HuH-7 (cell line): ENCODE results near the gene ANKS1B.
A peak's percentile ranks its signal among the peaks of the same experiment; 100 is the strongest.
"Not testable (repeated sequence)": the region's sequence is repeated elsewhere in the genome, so short reads cannot be mapped to it uniquely, and the experiment has no call there.

ENCODE experiments used
- DNase-seq: peaks from one replicate; pipeline ENCODE4 v3.0.0; 2011; ENCODE audit warnings: low spot score

The ANKS1B gene

DNA sequence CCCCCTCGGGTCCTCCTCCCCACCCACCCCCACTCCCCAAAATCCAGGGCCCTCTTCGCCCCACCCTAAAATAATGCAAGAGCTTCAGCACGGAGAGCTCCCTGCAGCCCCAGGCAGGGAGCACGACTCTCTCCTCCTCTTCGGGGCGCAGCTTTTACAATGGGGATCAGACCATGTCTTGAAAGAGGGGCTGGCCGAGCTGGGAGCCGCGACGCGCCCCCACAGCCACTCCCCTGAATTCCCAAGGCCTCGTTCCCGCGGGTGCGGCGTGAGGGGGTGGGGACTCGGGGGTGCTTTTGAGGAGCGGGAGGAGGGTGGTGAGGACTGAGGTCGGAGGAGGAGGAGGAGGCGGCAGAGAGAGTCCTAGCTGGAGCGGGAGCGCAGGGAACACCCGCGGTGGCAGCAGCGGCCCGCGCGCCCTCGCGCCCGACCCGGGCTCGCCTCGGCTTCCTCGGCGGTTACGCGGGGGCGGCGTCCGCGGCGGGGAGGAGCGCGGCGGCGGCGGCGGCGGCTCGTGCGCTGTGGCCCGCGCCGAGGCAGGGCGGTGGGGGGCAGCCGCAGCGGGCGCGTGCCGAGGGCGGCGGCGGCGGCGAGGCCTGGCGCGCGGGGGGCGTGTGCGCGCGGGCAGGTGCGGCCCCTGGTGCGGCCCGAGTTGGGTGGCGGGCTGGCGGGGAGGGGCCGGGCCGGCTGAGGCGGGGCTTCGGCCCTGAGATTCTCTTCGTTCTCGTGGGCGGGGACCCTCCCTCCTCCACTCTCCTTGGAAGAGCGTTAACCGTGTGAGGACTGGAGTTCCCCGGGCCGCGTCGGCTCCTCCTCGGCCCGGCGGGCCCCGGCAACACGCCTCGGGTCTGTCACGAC, at the start of gene ANKS1B:
TSS of gene ANKS1B (minus strand) at position 666 of the 858 bp plus-strand sequence. CDS start 699 bp downstream, outside the sequence.
- peak; percentile 71 for DNase-seq

DNA sequence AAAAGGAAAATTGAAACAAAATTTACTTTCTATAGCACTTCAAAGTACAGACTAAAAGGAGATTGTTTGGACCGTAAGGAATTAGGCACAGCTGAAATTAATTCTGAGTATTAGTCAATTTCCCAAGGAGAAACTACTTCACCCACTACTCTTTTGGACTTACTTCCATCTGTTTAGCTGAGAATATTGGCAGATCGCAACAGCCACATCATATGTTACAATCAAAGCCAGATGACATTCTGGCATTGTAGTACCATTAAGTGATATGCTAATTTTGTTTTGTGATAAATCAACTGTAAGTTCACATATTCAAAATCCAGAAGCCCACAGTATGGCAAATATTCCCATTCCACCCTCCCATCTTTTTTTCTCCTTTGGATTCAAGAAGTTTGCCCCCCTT, 47.1 kb upstream of the ANKS1B start:
- DNase-seq: no peak

DNA sequence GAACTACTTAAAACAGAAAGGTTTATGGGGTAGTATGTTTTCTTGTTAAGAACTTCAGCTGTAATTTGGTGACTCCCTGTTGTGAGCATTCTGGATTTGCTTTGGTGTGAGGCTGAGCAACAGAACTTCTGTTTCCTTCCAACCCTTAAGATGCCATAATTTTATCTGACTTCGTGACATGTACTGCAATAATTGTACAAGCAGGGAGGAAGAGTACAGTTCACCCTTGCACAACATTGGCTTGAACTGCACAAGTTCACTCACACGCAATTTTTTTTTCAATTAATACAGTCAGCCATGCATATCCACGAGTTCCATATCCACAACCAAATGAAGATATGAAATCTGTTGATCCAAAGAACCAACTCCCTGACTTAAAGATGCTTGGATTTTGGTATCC, 42.9 kb upstream of the ANKS1B start:
- no peak for DNase-seq

DNA sequence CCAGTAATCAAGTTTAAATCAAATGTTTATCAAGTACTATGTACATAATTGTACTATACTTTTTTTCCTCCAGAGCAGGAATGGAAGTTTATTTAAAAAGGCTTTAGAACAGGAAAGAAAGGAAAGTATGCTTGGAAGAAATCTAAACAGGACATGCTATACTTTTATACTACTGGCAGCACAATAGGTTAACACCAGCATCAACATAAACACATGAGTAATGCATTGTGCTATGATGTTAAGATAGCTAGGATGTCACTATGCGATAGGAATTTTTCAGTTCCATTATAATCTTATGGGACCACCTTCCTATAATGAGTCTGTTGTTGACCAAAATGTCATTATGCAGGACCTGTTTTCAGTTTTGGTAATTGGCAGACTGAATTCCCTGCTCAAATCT, 41.5 kb upstream of the ANKS1B start:
- DNase-seq: no peak

DNA sequence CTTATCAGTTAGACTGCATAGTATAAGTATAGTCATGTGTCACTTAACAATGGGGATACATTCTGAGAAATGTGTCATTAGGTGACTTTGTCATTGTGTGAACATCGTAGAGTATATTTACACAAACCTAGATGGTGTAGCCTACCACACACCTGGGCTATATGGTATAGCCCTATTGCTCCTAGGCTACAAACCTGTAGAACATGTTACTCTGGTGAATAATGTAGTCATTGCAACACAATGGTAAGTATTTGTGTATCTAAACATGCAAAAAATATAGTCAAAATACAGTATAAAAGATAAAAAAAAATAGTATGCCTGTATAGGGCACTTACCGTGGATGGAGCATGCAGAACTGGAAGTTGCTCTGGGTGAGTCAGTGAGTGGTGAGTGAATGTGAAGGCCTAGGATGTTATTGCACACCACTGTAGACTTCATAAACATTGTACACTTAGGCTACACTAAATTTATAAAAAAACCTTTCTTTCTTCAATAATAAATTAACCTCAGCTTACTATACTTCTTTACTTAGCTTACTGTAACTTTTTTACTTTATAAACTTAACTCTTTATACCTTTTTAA, 40.3 kb upstream of the ANKS1B start:
- no peak for DNase-seq

DNA sequence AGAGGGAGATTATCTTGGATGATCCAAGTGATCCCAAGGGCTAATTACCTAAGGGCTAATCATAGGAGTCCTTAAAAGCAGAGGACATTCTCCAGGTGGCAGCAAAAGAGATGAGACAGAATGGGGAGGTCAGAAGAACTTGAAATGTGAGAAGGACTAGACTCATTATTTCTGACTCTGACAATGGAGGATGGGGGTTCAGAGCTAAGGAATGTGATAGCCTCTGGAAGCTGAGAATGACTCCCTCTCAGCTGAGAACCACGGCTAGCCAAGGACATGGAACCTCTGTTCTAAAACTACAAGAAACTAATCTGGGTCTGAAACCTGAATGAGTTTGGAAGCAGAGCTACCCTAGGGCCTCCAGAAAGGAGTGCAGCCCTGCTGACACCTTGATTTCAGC, 35.6 kb upstream of the ANKS1B start:
- DNase-seq: no peak

DNA sequence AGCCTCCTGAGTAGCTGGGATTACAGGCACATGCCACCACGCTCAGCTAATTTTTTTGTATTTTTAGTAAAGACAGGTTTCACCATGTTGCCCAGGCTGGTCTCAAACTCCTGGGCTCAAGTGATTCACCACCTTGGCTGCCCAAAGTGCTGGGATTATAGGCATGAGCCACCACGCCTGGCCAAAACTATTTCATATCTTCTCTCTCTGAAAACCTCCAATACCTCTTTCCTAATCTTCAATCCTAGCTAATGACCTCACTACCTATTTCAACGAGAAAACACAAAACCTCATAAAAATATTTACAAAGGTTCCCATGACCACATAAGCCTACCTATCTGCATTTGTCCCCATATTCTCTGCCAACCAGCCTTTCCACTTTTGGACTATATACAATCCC, 32.3 kb upstream of the ANKS1B start:
- peak; percentile 12 for DNase-seq

DNA sequence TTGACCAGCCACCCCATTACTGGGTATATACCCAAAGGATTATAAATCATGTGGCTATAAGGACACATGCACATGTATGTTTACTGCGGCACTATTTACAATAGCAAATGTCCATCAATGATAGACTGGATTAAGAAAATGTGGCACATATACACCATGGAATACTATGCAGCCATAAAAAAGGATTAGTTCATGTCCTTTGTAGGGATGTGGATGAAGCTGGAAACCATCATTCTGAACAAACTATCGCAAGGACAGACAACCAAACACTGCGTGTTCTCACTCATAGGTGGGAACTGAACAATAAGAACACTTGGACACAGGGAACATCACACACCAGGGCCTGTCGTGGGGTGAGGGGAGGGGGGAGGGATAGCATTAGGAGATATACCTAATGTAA, 31.6 kb upstream of the ANKS1B start:
- not testable (repeated sequence) for DNase-seq

DNA sequence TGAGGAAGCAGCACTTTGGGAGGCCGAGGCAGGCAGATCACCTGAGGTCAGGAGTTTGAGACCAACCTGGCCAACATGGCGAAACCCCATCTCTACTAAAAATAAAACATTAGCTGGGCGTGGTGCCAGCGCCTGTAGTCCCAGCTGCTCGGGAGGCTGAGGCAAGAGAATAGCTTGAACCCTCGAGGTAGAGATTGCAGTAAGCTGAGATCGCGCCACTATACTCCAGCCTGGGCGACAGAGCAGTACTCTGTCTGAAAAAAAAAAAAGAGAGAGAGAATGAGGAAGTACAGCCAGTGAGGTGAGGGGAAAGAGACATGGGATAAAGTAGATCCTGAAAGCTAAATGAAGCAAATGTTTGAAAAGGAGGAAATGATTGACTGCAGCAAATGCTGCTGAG, 21.1 kb upstream of the ANKS1B start:
- DNase-seq: not testable (repeated sequence)

DNA sequence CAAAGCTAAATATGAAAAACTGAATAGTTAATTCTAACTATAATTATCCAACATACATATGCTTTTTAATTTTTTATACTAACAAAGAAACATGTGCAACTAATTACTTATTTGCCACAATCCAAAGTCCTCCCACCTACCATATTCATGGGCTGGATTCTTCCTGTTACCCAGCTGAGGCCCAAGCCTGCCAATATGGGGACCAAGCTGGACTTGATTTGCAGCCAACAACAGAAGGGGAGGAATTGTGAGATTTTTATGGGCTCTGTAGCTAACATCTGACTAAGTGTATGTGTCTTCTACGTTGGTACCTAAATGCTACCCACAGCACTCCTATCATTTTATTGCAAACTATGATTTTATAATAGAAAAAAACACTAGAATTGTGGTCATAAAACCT, 13.1 kb upstream of the ANKS1B start:
- no peak for DNase-seq

DNA sequence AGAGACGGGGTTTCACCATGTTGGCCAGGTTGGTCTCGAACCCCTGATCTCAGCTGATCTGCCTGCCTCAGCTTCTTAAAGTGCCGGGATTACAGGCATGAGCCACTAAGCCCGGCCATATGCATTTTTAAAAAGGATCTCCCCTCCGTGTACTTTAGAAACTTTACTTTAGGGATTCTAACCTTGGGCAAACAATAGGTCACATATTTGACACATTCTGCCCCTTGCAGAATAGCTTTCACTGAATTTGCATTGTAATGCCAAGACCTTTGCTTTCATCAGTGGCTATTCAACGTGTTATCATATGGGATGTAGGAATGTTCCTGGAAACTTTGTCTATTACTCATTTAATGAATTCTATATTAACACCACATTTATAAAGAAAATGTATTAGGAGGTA, 11.4 kb upstream of the ANKS1B start:
- no peak for DNase-seq

DNA sequence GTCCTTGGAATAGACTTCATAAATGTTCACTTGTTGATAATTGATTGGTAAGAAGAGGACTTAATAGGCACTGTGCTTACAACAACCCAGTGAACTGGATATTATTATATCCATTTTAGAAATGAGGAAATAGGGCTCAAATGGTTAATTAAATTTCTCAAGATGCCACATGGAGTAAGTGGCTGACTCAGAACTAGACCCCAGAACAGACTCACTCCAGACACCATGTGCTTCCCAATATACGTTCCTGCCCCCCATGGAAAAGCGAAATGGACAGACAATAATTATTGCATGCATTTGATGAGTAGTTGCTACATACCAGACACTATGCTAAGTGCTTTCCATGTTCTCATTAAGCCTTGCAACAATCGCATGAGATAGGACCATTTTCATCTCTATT, 895 bp upstream of the ANKS1B start:
- DNase-seq: no peak

DNA sequence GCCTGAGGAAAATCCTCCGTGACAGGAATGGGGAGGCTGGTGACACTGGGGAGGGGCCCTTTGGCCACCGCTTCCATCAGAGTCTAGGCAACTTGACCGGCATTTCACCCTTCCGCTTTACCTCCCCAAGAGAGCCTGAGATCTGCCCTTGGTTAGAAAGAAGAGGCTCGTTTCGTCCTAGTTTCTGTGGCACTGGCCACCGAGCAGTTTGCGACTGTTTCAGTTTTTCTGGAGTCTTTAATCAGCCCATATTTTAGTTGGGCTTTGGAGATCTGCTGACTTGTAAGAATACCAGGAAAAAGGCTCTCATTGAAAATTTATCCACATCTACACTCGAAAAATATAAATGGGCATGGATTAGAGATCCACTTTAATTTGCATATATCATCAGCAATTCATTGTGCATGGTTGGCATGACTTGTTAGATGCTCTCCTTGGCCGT, 414 bp upstream of the ANKS1B start:
- DNase-seq: no peak

DNA sequence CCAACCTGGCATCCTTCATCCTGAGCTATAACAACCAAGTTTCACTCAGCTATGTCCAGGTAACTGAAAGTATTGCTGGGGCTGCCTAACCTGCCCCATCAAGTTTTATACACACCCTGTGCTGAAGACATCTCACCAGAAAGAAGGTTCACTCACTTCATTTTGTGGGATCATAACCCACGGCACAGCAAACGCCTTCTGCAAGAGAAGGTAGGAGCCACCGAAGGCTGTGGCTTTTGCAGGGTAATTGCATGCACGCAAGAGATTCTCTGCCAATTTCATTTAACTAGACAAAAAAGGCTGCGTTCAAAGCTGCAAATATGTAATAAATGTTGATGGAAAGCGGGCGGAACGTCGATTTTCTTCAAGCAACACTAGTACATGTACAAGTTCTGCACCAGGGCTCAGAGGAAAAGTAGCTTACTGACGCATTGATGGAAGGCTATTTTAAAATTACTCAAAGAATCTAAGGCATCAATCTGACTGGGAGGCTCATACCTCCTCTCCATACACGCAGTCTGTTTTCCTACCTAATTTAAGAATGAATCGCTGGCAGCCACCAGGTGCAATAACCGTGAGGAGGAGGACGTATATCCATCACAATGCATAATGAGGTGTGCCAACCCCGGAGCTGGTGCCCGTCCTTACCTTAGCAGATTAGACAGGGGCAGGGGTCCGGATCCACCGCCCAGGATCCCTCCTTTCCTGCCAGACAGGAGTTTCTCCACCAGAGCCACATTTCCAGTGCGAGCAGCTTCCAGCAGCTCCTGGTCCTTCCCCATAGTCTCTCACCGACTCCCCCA, 1.1 kb downstream of the ANKS1B start:
- peak; percentile 34 for DNase-seq

DNA sequence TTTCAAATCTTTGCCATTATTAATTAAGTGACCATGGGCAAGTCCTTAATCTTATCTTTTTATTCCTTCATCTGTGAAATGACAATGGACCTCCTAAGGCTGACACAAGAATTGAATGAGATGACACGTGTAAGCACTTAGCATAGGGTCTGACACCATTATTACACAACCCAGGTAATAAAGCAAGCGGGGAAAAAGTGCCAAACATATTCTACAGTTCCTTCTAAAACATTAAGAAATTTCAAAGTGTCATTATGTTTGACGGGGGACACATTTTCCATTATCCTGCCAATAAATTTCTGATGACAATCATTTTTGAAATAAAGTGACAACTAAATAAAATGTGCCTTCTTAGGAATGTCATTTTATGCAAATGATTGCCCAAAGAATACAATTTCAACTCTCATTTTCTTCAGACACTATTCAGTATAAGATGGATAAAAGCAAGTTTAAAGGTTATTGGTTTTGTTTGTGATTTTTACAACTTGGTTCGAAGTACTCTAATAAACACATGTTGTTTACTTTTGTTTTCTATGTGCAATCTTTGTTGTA, 3.0 kb downstream of the ANKS1B start:
- DNase-seq: no peak

DNA sequence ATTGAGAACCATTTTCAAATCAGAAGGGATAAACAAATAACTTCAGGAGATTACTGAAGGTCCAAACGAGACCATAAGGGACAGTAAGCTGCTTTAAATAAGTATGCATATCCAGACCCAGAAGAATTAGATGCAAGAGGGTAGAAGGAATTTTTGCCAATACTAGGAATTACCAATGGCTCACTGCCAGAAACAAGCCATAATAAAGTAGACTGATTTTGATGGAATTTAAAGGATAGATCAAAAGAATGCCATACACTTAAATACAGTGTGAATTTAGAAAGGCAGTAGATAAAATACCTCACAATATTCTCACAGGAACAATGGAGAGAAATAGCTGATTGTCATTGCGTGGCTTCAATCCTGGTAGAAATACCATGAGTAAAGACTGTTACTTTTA, 5.3 kb downstream of the ANKS1B start:
- DNase-seq: no peak

DNA sequence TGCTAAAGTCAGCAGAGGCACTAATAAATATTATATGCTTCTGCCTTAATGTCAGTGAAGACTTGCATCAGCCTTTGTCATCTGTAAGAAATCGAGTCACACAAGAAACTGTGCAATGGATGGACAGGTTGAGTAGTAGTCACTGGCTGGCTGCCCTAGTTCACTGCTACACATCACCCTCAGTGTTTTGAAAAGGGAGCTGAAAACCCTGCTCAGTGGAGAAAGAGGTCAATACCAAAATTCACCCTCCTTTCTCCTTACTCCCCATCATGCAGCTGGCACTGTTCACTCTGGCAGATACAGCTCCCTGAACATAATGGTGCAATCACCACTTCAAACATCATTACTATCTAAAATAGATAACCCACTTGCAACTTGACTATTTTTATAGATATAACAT, 6.6 kb downstream of the ANKS1B start:
- DNase-seq: no peak

DNA sequence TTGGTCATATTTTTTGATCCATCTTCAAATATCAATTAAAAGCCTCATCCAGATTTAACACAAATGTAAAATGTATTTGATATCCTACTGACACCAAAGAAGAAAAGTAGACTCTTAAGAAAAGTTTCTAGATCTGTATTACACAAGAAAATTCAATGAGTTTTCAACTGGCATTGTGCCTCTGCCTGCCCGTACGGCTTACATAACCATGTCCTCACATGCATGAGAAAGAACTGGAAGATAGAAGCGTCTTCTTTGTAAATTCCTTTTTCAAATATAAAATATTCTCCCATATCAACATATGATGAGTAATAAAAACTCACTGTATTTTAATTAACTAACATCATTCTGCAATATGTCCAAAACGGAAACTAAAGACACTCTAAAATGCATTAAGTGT, 7.2 kb downstream of the ANKS1B start:
- no peak for DNase-seq

DNA sequence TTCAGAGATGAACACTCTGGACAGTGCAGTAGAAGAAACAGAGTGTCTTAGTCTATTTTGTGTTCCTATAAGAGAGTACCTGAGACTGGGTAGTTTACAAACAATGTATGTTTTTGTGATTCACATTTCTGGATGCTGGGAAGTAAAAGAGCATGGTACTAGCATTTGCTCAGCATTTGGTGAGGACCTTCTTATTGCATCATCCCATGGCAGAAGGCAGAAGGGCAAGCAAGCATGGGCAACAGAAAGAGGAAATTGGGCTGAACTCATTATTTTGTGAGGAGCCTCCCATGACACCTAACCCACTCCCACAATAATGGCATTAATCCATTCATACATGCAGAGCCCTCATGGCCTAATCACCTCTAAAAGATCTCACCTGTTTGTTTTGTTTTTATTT, 8.0 kb downstream of the ANKS1B start:
- DNase-seq: no peak

DNA sequence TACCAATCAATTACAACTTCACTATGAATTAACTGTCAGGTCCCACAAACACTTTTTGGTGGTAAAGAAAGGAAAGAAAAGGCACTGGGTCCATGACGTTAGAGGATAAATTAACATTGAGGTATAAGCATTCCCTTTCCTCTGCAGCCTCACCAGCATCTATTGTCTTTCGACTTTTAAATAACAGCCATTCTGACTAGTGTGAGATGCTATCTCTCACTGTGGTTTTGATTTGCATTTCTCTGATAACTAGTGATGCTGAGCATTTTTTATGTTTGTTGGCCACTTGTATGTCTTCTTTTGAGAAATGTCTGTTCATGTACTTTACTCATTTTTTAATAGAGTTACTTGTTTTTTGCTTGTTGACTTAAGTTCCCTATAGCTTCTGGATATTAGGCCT, 9.4 kb downstream of the ANKS1B start:
- DNase-seq: no peak

DNA sequence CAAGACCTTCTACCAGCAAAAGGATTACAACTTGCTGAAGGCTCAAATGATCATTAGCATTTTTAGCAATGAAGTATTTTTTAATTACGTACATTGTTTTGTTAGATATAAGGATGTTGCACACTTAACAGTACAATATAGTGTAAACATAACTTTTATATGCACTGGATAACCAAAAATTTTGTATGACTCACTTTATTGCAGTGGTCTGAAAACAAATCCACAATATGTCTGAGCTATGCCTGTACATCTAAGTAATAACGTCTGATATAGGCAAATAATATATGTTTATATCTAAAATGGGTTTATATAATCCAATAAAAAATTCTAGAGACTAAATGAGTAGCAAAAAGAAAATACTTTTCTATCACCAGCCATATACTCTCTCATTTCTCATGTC, 10.6 kb downstream of the ANKS1B start:
- DNase-seq: no peak

DNA sequence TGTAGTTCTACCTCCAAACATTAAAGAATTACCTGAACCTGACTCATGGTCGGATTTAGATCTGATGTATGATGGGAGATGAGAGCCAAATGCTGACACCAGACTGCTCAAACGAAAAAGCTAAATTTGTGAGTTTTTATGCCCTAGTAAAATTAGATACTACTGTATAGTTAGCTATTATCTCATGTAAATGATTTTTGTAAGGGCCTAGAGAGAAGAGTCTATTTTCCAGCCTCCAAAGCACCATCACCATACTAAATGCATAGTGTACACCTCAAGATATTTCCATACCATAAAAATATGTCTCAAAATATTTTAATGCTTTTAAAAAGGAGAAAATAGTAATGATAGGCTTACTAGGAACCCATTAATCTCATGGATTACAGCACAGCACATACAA, 18.3 kb downstream of the ANKS1B start:
- DNase-seq: no peak

DNA sequence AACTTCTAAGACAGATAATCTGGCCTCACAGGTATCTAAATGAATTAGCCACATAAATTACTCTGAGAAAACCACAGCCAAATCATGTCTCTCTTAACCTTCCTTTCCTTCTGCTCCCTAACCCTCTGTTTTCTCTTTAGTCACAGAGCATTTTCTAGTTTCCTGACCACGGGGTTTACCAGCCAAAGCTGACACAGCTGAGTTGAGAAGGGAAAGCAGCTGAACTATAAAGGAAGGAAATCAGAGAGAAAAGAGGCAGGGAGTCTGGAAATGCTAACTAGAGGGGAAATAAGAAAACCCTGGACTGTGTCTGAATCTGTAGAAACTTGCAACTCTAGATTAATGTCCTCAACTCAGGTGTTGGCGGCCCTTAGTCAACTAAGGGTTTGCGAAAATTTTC, 24.4 kb downstream of the ANKS1B start:
- DNase-seq: peak; percentile 14
